ENCODE results near the gene TCP10L.
"Not testable (repeated sequence)": the region's sequence is repeated elsewhere in the genome, so short reads cannot be mapped to it uniquely, and the experiment has no call there.

The TCP10L gene

GRCh38 chr21:32560896-32561295 is 24.4 kb downstream of the TCP10L start:
- in situ Hi-C loops (cut with MboI; ENCODE audit: low sequenced_read_pairs) = no loop called here

GRCh38 chr21:32559006-32559610 is 26.2 kb downstream of the TCP10L start:
- in situ Hi-C loops (cut with MboI; ENCODE audit: low sequenced_read_pairs) = no loop called here

GRCh38 chr21:32558106-32558505 is 27.2 kb downstream of the TCP10L start:
- in situ Hi-C loops (cut with MboI; ENCODE audit: low sequenced_read_pairs) = no loop called here

GRCh38 chr21:32554832-32555638 is 30.3 kb downstream of the TCP10L start:
- in situ Hi-C loops (cut with MboI; ENCODE audit: low sequenced_read_pairs) = no loop called here

GRCh38 chr21:32549886-32550285 is 35.4 kb downstream of the TCP10L start:
- in situ Hi-C loops (cut with MboI; ENCODE audit: low sequenced_read_pairs) = no loop called here

GRCh38 chr21:32549440-32549839 is 35.9 kb downstream of the TCP10L start:
- in situ Hi-C loops (cut with MboI; ENCODE audit: low sequenced_read_pairs) = no loop called here

GRCh38 chr21:32548978-32549377 is 36.3 kb downstream of the TCP10L start:
- in situ Hi-C loops (cut with MboI; ENCODE audit: low sequenced_read_pairs) = no loop called here

- in situ Hi-C loops (cut with MboI; ENCODE audit: low sequenced_read_pairs) = no loop called here
Observed at GRCh38 chr21:32547018-32547417, 38.3 kb downstream of the TCP10L start.

GRCh38 chr21:32545948-32546441 is 39.3 kb downstream of the TCP10L start:
- in situ Hi-C loops (cut with MboI; ENCODE audit: low sequenced_read_pairs) = no loop called here

- in situ Hi-C loops (cut with MboI; ENCODE audit: low sequenced_read_pairs) = no loop called here
Observed at GRCh38 chr21:32544697-32545096, 40.6 kb downstream of the TCP10L start.

- in situ Hi-C loops (cut with MboI; ENCODE audit: low sequenced_read_pairs) = no loop called here
Observed at GRCh38 chr21:32543975-32544374, 41.3 kb downstream of the TCP10L start.

- in situ Hi-C loops (cut with MboI; ENCODE audit: low sequenced_read_pairs) = not testable (repeated sequence)
Observed at GRCh38 chr21:32543056-32543455, 42.3 kb downstream of the TCP10L start.

GRCh38 chr21:32539378-32539777 is 45.9 kb downstream of the TCP10L start:
- in situ Hi-C loops (cut with MboI; ENCODE audit: low sequenced_read_pairs) = no loop called here

GRCh38 chr21:32538147-32538792 is 47.1 kb downstream of the TCP10L start:
- in situ Hi-C loops (cut with MboI; ENCODE audit: low sequenced_read_pairs) = no loop called here

- in situ Hi-C loops (cut with MboI; ENCODE audit: low sequenced_read_pairs) = no loop called here
Observed at GRCh38 chr21:32537569-32537881, 47.8 kb downstream of the TCP10L start.

GRCh38 chr21:32535612-32536011 is 49.7 kb downstream of the TCP10L start:
- in situ Hi-C loops (cut with MboI; ENCODE audit: low sequenced_read_pairs) = no loop called here

- in situ Hi-C loops (cut with MboI; ENCODE audit: low sequenced_read_pairs) = no loop called here
Observed at GRCh38 chr21:32534113-32534512, 51.2 kb downstream of the TCP10L start.

GRCh38 chr21:32533611-32534010 is 51.7 kb downstream of the TCP10L start:
- in situ Hi-C loops (cut with MboI; ENCODE audit: low sequenced_read_pairs) = no loop called here

GRCh38 chr21:32533053-32533452 is 52.3 kb downstream of the TCP10L start:
- in situ Hi-C loops (cut with MboI; ENCODE audit: low sequenced_read_pairs) = no loop called here

- in situ Hi-C loops (cut with MboI; ENCODE audit: low sequenced_read_pairs) = no loop called here
Observed at GRCh38 chr21:32532636-32533035, 52.7 kb downstream of the TCP10L start.

GRCh38 chr21:32531561-32531960 is 53.8 kb downstream of the TCP10L start:
- in situ Hi-C loops (cut with MboI; ENCODE audit: low sequenced_read_pairs) = not testable (repeated sequence)

GRCh38 chr21:32530809-32531208 is 54.5 kb downstream of the TCP10L start:
- in situ Hi-C loops (cut with MboI; ENCODE audit: low sequenced_read_pairs) = not testable (repeated sequence)
